Caco-2 (cell line): ENCODE results near the gene FBXL19. TPM values are rescaled to one million over a fixed set of nuclear protein-coding genes. Genes with fewer than 3 reads are reported as not detected.

Source experiments
- BruUV-seq: library from RNA; stranded (reverse); fragments of 400-500 nt; replicated peaks from 2 replicates; lab custom pipeline; 2021; lab: Mats Ljungman, UMichigan
- CTCF ChIA-PET: fragments of 300-600 bp; sonication (Branson Sonifier 250); formaldehyde crosslinking; loops from one replicate; lab custom pipeline; 2022; ENCODE audit warnings: antibody characterized with exemption; lab: Charles Lee
- POLR2A ChIA-PET: fragments of 300-600 bp; sonication (Branson Sonifier 250); formaldehyde crosslinking; loops from one replicate; lab custom pipeline; 2022; ENCODE audit warnings: antibody characterized with exemption; lab: Charles Lee
- DNase-seq, 2 experiments: peaks; one replicate each; pipeline versions ENCODE4 v3.0.0 to v3.0.0-alpha.2; 2020 to 2022
- H3K27me3 ChIP-seq: replicated peaks from 2 replicates; pipeline ENCODE4 v1.6.0; 2011; ENCODE audit warnings: low read length; ENCODE audit not compliant: control insufficient read depth, insufficient read depth
- H3K36me3 ChIP-seq: 2 replicates; pipeline ENCODE4 v1.5.1; 2011; ENCODE audit warnings: low read length; ENCODE audit not compliant: control insufficient read depth, insufficient read depth
- H3K4me1 ChIP-seq: fragments of 250-450 bp; sonication (Bioruptor Pico); 2 replicates; pipeline ENCODE4 v1.5.1; 2020; ENCODE audit warnings: mild to moderate bottlenecking
- H3K4me3 ChIP-seq: 2 replicates; pipeline ENCODE4 v1.5.1; 2011; ENCODE audit warnings: low read depth, mild to moderate bottlenecking, control low read depth, low read length
- H3K9me3 ChIP-seq: fragments of 250-450 bp; sonication (Bioruptor Pico); 2 replicates; pipeline ENCODE4 v1.5.1; 2020; ENCODE audit warnings: mild to moderate bottlenecking, moderate library complexity
- H3K27ac Mint-ChIP-seq: one replicate; pipeline ENCODE4 v1.8.0; 2022; ENCODE audit warnings: mixed read lengths; ENCODE audit not compliant: unreplicated experiment
- H3K27me3 Mint-ChIP-seq: one replicate; pipeline ENCODE4 v1.8.0; 2022; ENCODE audit warnings: mixed read lengths; ENCODE audit not compliant: insufficient read depth, unreplicated experiment
- H3K36me3 Mint-ChIP-seq: one replicate; pipeline ENCODE4 v1.8.0; 2022; ENCODE audit warnings: mild to moderate bottlenecking, mixed read lengths; ENCODE audit not compliant: insufficient read depth, unreplicated experiment
- H3K4me1 Mint-ChIP-seq: one replicate; pipeline ENCODE4 v1.8.0; 2022; ENCODE audit warnings: low read depth, mixed read lengths; ENCODE audit not compliant: unreplicated experiment
- H3K4me3 Mint-ChIP-seq: one replicate; pipeline ENCODE4 v1.8.0; 2022; ENCODE audit warnings: mild to moderate bottlenecking, moderate library complexity, mixed read lengths; ENCODE audit not compliant: unreplicated experiment
- H3K9me3 Mint-ChIP-seq: one replicate; pipeline ENCODE4 v1.8.0; 2022; ENCODE audit warnings: mixed read lengths; ENCODE audit not compliant: unreplicated experiment
- intact Hi-C: fragments of 100-400 bp; cut with micrococcal nuclease; formaldehyde crosslinking; loops from one replicate; pipeline ENCODE4 v1.10.0; 2022; ENCODE audit not compliant: unreplicated experiment
- total RNA-seq: library from RNA; stranded (reverse); gene quantifications from 2 replicates; pipeline ENCODE4 v1.2.3, GENCODE V29; 2022
- TF ChIP-seq, protein P1 (sequence below), 2 experiments: fragments of 200-600 bp in 1 of 2; IDR thresholded peaks; 1 replicate in 1 of 2; 2 replicates in 1 of 2; pipeline versions ENCODE4 v1.5.1 to v1.8.0; 2011 to 2022; ENCODE audit warnings: antibody characterized with exemption in 1 of 2, control low read depth in 1 of 2, inconsistent platforms in 1 of 2, low read depth in 1 of 2, low read length in 1 of 2, mild to moderate bottlenecking in 1 of 2, moderate library complexity in 1 of 2; ENCODE audit not compliant: insufficient read depth in 1 of 2, severe bottlenecking in 1 of 2, unreplicated experiment in 1 of 2

FBXL19 gene
- total RNA-seq, 1 experiment from 2014 or later, result 20.2 TPM

DNA sequence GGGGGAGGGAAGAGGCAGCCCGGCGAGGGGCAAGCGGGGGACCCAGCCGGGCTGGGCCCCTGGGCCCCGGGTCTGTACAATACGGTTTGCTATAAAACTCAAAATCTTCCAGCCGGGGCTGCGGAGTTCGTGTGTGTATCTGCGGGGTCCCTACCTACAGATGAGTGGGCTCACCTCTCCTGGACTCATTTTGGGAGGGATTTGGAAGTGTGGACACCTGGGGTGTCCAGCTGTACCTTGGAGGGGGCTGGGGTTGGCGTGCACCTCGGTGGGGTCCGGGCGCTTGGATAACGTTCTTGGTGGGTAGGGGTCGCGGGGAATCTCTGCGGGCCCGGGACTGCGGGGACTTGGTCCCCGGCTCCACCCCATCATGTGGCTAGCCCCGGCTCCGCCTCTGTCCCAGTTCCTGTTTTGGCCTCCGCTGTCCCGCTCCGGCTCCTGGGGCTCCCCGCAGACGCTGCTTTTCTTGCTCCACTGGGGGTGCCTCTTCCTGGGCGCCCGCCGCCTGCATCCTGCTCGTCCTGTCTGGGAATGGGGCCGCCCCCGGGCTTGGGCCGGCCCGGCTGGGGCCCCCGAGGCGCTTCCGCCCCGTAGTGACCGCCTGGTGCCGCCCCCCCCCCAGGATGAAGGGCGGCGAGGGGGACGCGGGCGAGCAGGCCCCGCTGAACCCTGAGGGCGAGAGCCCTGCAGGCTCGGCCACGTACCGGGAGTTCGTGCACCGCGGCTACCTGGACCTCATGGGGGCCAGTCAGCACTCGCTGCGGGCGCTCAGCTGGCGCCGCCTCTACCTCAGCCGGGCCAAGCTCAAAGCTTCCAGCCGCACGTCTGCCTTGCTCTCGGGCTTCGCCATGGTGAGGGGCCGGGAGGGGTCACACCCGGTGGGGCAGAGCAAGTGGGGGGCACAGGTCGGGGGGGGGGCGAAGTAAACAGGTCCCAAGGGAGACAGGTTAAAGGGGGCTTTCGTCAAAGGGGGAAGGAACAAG is 25.6 kb downstream of the FBXL19 start, which contains the start of gene ORAI3:
ORAI3 (plus strand) TSS at position 402 of the 983 bp plus-strand sequence; CDS start at position 624, 222 bp downstream.
- Mint-ChIP-seq H3K4me3 (peak within 1 kb of the TSS; percentile 74), H3K36me3 (peaks cover 54% of the 10 kb centered on the region), H3K27ac (peak within 1 kb of the TSS; percentile 45), H3K9me3 (no peaks in the 10 kb centered on the region), H3K4me1 (peaks cover 8% of the 10 kb centered on the region), H3K27me3 (no peaks in the 10 kb centered on the region)
- Histone ChIP-seq H3K27me3 (no peaks in the 10 kb centered on the region), H3K4me1 (peaks cover 12% of the 10 kb centered on the region), H3K36me3 (no peaks in the 10 kb centered on the region), H3K4me3 (peak within 1 kb of the TSS; percentile 73), H3K9me3 (no peaks in the 10 kb centered on the region)
- peak; percentile 60 to 67 for DNase-seq
- ChIA-PET CTCF (interaction anchor here (0.7 to 0.8 kb wide), 4 partner anchors 27 to 928 kb away, joined by 3 to 9 read pairs (median 6); no protein-coding TSS in a partner anchor), POLR2A (interaction anchor here (0.6 kb wide), 3 partner anchors 11 to 494 kb away, joined by 3 to 7 read pairs (median 3); no protein-coding TSS in a partner anchor)
- intact Hi-C loops, result no loop called here
- TF ChIP-seq, protein P1, sequence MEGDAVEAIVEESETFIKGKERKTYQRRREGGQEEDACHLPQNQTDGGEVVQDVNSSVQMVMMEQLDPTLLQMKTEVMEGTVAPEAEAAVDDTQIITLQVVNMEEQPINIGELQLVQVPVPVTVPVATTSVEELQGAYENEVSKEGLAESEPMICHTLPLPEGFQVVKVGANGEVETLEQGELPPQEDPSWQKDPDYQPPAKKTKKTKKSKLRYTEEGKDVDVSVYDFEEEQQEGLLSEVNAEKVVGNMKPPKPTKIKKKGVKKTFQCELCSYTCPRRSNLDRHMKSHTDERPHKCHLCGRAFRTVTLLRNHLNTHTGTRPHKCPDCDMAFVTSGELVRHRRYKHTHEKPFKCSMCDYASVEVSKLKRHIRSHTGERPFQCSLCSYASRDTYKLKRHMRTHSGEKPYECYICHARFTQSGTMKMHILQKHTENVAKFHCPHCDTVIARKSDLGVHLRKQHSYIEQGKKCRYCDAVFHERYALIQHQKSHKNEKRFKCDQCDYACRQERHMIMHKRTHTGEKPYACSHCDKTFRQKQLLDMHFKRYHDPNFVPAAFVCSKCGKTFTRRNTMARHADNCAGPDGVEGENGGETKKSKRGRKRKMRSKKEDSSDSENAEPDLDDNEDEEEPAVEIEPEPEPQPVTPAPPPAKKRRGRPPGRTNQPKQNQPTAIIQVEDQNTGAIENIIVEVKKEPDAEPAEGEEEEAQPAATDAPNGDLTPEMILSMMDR (IDR thresholded peaks at IDR 0.05; ENCODE audit: insufficient read depth in 1 of 2, low read depth in 1 of 2, low read length in 1 of 2, severe bottlenecking in 1 of 2, unreplicated experiment in 1 of 2), result no peak
- BruUV-seq, result no TSS peak

DNA sequence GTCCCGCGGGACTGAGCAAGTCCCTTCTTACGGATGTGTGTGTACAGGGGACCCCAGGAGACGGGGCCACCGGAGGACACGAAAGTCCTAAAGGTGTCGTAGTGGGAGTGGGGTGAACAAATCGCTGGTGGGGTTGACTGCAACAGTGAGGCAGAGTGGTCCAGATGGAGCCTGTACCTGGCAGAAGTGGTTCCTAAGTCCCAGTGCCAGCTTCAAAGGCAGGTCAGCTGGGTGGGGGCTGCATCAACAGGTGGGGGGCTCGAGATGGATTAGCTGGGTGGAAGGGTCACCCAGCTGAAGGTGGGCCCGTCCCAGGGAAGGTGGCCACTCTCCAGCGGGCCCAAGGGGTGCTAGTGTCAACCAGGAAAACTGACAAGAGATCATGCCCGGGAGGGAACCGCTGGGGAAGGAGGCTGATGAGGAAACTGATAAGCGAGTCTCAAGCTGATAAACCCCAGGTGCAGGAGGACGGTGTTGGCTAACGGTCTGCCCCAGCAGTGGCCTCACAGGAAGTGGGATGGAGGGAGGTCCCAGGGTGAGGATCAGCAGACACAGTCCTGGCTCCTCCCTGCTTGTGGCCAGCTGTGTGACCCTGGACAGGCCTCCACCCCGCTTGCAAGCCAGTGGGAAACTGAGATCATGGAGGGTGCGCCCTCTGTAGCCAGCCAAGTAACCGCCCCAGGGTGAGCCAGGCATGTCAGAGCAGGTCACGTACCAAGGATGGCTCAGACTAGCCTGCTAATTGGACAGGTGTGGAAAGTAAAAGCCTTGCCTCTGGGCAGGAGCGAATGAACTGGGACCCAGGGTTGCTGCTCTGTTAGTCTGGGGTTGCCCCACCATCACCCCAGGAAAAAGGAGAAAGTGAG is 26.5 kb downstream of the FBXL19 start:
- Histone ChIP-seq H3K27me3 (no peaks in the 10 kb centered on the region), H3K4me3 (peak overlapping the region; percentile 73), H3K36me3 (no peaks in the 10 kb centered on the region), H3K9me3 (no peaks in the 10 kb centered on the region), H3K4me1 (peaks cover 12% of the 10 kb centered on the region)
- Mint-ChIP-seq H3K9me3 (no peaks in the 10 kb centered on the region), H3K4me1 (peaks cover 8% of the 10 kb centered on the region), H3K27ac (peak overlapping the region; percentile 39), H3K36me3 (peaks cover 45% of the 10 kb centered on the region), H3K4me3 (peak overlapping the region; percentile 74), H3K27me3 (no peaks in the 10 kb centered on the region)
- ChIA-PET POLR2A (interaction anchor here (0.6 kb wide), 3 partner anchors 10 to 493 kb away, joined by 3 to 7 read pairs (median 3); no protein-coding TSS in a partner anchor), CTCF (interaction anchor here (0.7 to 0.8 kb wide), 4 partner anchors 27 to 927 kb away, joined by 3 to 9 read pairs (median 6); no protein-coding TSS in a partner anchor)
- TF ChIP-seq, protein P1 (IDR thresholded peaks at IDR 0.05; ENCODE audit: insufficient read depth in 1 of 2, low read depth in 1 of 2, low read length in 1 of 2, severe bottlenecking in 1 of 2, unreplicated experiment in 1 of 2), result no peak
- DNase-seq, result peak; percentile 61 to 81
- BruUV-seq, result TSS peak; percentile 11
- intact Hi-C loops, result no loop called here
